Trophoblast cell (in vitro differentiated cells and primary cell): Measurements from ENCODE around the gene CBFA2T3.

Experiments used
- DNase-seq, 2 donors: peaks; one replicate each; pipeline ENCODE4 v3.0.0-alpha.2; 2016
- H2AFZ ChIP-seq: 2 replicates; pipeline ENCODE4 v1.6.1; 2013; ENCODE audit warnings: low read length, moderate library complexity, mild to moderate bottlenecking; ENCODE audit not compliant: insufficient read depth, poor library complexity
- H2AK5ac ChIP-seq: 2 replicates; pipeline ENCODE4 v1.6.1; 2013; ENCODE audit warnings: mild to moderate bottlenecking, low read length
- H2BK120ac ChIP-seq: 2 replicates; pipeline ENCODE4 v1.6.1; 2013; ENCODE audit warnings: low read length, mild to moderate bottlenecking, moderate library complexity; ENCODE audit not compliant: insufficient read depth, poor library complexity
- H2BK12ac ChIP-seq: 2 replicates; pipeline ENCODE4 v1.6.1; 2013; ENCODE audit warnings: mild to moderate bottlenecking, low read length, moderate library complexity
- H2BK5ac ChIP-seq: 2 replicates; pipeline ENCODE4 v1.6.1; 2013; ENCODE audit warnings: low read length, low read depth, moderate library complexity, mild to moderate bottlenecking; ENCODE audit not compliant: poor library complexity
- H3K14ac ChIP-seq: 2 replicates; pipeline ENCODE4 v1.6.1; 2013; ENCODE audit warnings: mild to moderate bottlenecking, low read length
- H3K18ac ChIP-seq: 2 replicates; pipeline ENCODE4 v1.6.1; 2013; ENCODE audit warnings: mild to moderate bottlenecking, low read length
- H3K23ac ChIP-seq: 2 replicates; pipeline ENCODE4 v1.6.1; 2013; ENCODE audit warnings: low read length
- H3K27ac ChIP-seq: 2 replicates; pipeline ENCODE4 v1.5.1; 2013; ENCODE audit warnings: low read depth, mild to moderate bottlenecking, inconsistent platforms, low read length, moderate library complexity
- H3K27me3 ChIP-seq: 2 replicates; pipeline ENCODE4 v1.6.1; 2013; ENCODE audit warnings: inconsistent platforms, mild to moderate bottlenecking, low read length, moderate library complexity; ENCODE audit not compliant: insufficient read depth
- H3K36me3 ChIP-seq, 2 experiments: 1 replicate in 1 of 2; 2 replicates in 1 of 2; pipeline ENCODE4 v1.6.1; 2013; ENCODE audit warnings: low read length in 2 of 2, mild to moderate bottlenecking in 2 of 2, moderate library complexity in 1 of 2; ENCODE audit not compliant: insufficient read depth in 2 of 2, control insufficient read depth in 1 of 2
- H3K4ac ChIP-seq: 2 replicates; pipeline ENCODE4 v1.6.1; 2013; ENCODE audit warnings: low read depth, mild to moderate bottlenecking, low read length, moderate library complexity
- H3K4me1 ChIP-seq, 2 experiments: 1 replicate in 1 of 2; 2 replicates in 1 of 2; pipeline ENCODE4 v1.6.1; 2013; ENCODE audit warnings: low read length in 2 of 2, mild to moderate bottlenecking in 2 of 2, moderate library complexity in 1 of 2; ENCODE audit not compliant: insufficient read depth in 2 of 2, control insufficient read depth in 1 of 2
- H3K4me2 ChIP-seq: 2 replicates; pipeline ENCODE4 v1.6.1; 2013; ENCODE audit warnings: inconsistent platforms, mild to moderate bottlenecking, low read length, moderate library complexity
- H3K4me3 ChIP-seq: 2 replicates; pipeline ENCODE4 v1.5.1; 2013; ENCODE audit warnings: mild to moderate bottlenecking, low read depth, low read length, inconsistent platforms
- H3K79me1 ChIP-seq: one replicate; pipeline ENCODE4 v1.6.1; 2013; ENCODE audit warnings: low read length
- H3K79me2 ChIP-seq: 2 replicates; pipeline ENCODE4 v1.6.1; 2013; ENCODE audit warnings: low read length, mild to moderate bottlenecking; ENCODE audit not compliant: control insufficient read depth, insufficient read depth, poor library complexity
- H3K9ac ChIP-seq: 2 replicates; pipeline ENCODE4 v1.6.1; 2013; ENCODE audit warnings: mild to moderate bottlenecking, low read length
- H3K9me3 ChIP-seq: 2 replicates; pipeline ENCODE4 v1.6.1; 2013; ENCODE audit warnings: low read depth, mild to moderate bottlenecking, control low read depth, inconsistent platforms, low read length; ENCODE audit not compliant: insufficient read depth
- H4K12ac ChIP-seq: 2 replicates; pipeline ENCODE4 v1.6.1; 2013; ENCODE audit warnings: low read depth, mild to moderate bottlenecking, low read length, moderate library complexity
- H4K8ac ChIP-seq: 2 replicates; pipeline ENCODE4 v1.6.1; 2013; ENCODE audit warnings: low read depth, mild to moderate bottlenecking, low read length, moderate library complexity
- H4K91ac ChIP-seq: one replicate; pipeline ENCODE4 v1.6.1; 2013; ENCODE audit warnings: low read depth, mild to moderate bottlenecking, low read length, moderate library complexity
- WGBS: extraction: QIAGEN DNeasy Blood & Tissue Kit; methylation state at CpG from one replicate; pipeline ENCODE4 v1.1.7; 2013; ENCODE audit warnings: missing lambda C conversion rate; ENCODE audit not compliant: insufficient read length, insufficient coverage; ENCODE audit errors: extremely low coverage; 5-methylcytosine and 5-hydroxymethylcytosine counted together

CBFA2T3 gene

DNA sequence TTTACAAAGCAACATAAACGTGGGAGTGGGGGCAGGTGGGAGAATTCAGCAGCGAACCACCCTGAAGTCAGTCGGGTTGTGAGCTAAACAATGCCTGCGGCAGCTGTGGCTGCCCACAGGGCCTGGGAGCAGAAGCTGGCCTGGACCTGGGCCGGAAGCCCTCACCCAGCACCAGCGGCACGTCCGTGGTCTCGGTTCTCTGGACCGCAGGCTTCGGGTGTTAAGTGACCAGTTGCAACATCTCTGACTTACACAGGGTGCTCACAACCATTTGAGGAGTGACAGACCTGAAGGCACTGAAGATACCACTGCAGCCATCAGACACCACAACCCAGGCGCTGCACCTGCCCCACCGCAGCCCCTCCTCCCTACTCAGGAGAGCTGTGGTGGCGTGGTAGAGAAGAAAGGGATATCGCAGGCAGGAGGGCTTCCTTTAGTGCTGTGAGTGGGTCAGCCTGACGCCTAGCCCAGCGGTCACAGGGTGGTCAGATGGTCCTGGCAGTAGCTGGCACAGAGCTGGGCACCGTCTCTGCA lies 33.8 kb downstream of the CBFA2T3 start:
- Histone ChIP-seq H3K14ac (no peak overlapping the region), H2BK5ac (no peak overlapping the region), H3K4me2 (no peak overlapping the region), H3K4ac (no peak overlapping the region), H3K36me3 (no peaks in the 10 kb centered on the region), H3K4me1 (peaks cover 9 to 13% of the 10 kb centered on the region in 2 experiments), H3K27ac (no peak overlapping the region), H3K18ac (no peak overlapping the region), H2BK120ac (no peak overlapping the region), H3K27me3 (peaks cover 33% of the 10 kb centered on the region), H2AK5ac (no peak overlapping the region), H4K8ac (no peak overlapping the region), H3K23ac (no peak overlapping the region), H4K12ac (no peak overlapping the region), H2AFZ (no peak overlapping the region), H3K79me2 (no peaks in the 10 kb centered on the region), H3K9me3 (peaks cover 3% of the 10 kb centered on the region), H3K9ac (no peak overlapping the region), H3K4me3 (no peak overlapping the region), H2BK12ac (no peak overlapping the region), H4K91ac (no peak overlapping the region), H3K79me1 (no peaks in the 10 kb centered on the region)
- DNase-seq, result no peak
- no CpG with 5 or more reads among the region's 18 CpGs for WGBS

DNA sequence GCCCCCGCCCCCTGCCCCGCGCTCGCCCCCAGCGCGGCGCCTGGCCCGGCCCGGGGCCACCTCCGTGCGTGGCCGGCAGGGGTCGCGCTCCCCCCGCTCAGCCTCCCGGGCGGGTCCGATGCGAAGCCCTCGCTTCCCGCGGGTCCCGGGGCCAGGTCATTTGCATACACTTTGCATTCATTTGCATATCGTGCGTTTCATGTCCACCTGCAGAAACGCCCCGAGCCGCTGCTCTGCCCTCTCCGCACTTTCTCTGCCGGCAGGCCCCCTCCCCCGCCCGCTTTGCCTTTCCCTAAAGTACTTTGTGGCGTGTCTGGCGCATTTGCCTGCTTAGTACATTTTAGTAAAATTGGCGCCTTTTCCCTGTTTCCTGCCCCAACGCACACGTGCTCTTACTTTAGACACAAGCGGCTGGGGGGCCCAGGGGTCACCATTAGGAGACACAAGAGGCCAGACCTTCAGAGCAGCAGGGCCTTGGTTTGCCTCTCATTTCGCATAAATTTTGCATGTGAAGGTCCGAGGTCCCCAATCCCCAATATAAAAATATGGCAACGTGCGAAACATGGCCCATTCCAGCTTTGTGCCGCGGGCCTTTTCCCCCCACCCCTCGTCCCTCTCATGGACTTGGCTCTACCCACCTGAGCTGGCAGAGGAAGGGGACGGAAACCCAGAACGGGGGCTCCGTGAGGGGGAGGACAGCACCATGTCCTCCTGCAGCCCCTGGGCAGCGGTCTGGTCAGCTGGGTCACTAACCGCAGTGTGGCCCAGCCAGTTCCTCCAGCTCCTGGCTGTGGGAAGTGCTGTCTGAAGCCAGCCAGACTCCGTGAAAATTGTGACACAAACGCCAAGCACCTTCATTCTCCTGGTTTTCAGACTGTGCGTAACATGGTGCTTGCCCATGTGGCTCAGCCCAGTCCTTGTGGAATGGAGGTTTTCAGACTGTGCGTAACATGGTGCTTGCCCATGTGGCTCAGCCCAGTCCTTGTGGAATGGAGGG lies 34.8 kb downstream of the CBFA2T3 start:
- no peak for DNase-seq
- Histone ChIP-seq H4K91ac (no peak overlapping the region), H3K79me1 (no peaks in the 10 kb centered on the region), H3K27ac (no peak overlapping the region), H3K14ac (no peak overlapping the region), H3K9ac (no peak overlapping the region), H3K36me3 (no peaks in the 10 kb centered on the region), H2BK120ac (no peak overlapping the region), H3K4me1 (peaks cover 11 to 17% of the 10 kb centered on the region in 2 experiments), H2AFZ (no peak overlapping the region), H3K4me2 (peak overlapping the region; percentile 9), H3K4ac (no peak overlapping the region), H3K79me2 (no peaks in the 10 kb centered on the region), H2BK5ac (no peak overlapping the region), H3K4me3 (peak overlapping the region; percentile 37), H3K9me3 (peaks cover 6% of the 10 kb centered on the region), H3K23ac (no peak overlapping the region), H3K27me3 (peaks cover 33% of the 10 kb centered on the region), H4K8ac (no peak overlapping the region), H2AK5ac (no peak overlapping the region), H4K12ac (no peak overlapping the region), H2BK12ac (no peak overlapping the region), H3K18ac (no peak overlapping the region)
- no CpG with 5 or more reads among the region's 54 CpGs for WGBS

DNA sequence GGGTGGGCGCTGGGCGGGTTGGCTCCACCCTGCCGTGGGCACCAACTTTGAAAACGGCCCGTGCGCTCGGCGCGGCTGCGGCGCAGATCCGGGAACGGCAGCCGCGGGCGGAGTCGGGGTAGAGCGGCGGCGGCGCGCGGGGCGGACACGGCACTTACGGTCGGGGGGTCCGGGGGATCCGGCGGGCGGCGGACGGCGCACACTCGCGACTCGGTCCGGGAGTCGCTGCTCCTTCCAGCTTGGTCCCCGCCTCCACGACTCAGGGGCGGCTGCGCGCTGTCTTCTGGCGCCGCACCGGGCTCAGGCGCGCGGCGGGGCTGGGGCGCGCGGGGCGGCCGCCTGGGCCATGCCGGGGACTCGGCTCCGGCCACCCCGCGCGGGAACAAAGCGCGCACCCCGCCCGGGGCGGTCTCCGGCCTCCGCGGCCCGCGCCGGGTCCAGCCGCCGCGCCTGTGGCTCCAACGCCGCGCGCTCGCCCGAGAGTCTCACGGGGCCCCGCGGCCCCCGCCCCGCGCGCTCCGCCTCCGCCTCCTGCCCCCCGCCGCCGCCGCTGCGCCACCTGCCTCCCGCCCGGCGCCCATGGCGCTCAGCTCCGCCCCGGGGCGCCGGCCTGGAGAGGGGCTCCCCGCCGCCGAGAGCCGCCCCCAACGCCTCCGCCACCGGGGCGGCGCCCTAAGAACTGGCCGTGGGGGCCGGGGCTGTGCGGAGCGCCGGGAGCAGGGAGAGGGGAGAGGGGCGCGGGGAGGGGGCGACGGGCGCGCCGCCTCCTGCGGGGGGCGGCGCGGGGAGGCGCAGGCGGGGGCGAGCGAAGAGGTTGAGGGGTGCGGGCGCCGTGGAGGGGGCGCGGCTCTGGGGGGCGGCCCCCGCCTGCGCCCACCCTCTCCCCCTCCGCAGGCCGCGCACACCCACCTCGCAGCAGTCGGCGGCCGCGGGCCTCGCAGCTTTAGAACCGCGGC lies 35.9 kb downstream of the CBFA2T3 start:
- H3K79me2 ChIP-seq, result no peaks in the 10 kb centered on the region
- no peak overlapping the region for H2BK120ac ChIP-seq
- H3K4me2 ChIP-seq, result peak overlapping the region; percentile 58
- H4K91ac ChIP-seq, result no peak overlapping the region
- peaks cover 33% of the 10 kb centered on the region for H3K27me3 ChIP-seq
- no peak for DNase-seq
- H4K8ac ChIP-seq, result no peak overlapping the region
- peak overlapping the region; percentile 33 for H3K4me3 ChIP-seq
- no peak overlapping the region for H3K9ac ChIP-seq
- no peak overlapping the region for H4K12ac ChIP-seq
- H3K23ac ChIP-seq, result no peak overlapping the region
- H3K14ac ChIP-seq, result no peak overlapping the region
- H3K79me1 ChIP-seq, result no peaks in the 10 kb centered on the region
- no peak overlapping the region for H3K4ac ChIP-seq
- WGBS, result no CpG with 5 or more reads among the region's 152 CpGs
- H3K36me3 ChIP-seq, result no peaks in the 10 kb centered on the region
- peaks cover 6% of the 10 kb centered on the region for H3K9me3 ChIP-seq
- peaks cover 11 to 17% of the 10 kb centered on the region in 2 experiments for H3K4me1 ChIP-seq
- H3K18ac ChIP-seq, result no peak overlapping the region
- no peak overlapping the region for H2BK12ac ChIP-seq
- no peak overlapping the region for H2BK5ac ChIP-seq
- peak overlapping the region; percentile 19 for H2AFZ ChIP-seq
- H3K27ac ChIP-seq, result no peak overlapping the region
- H2AK5ac ChIP-seq, result no peak overlapping the region
